ENCODE measurements around the gene MRPS34.
"Not testable (repeated sequence)": the region's sequence is repeated elsewhere in the genome, so short reads cannot be mapped to it uniquely, and the experiment has no call there.

MRPS34 gene

DNA sequence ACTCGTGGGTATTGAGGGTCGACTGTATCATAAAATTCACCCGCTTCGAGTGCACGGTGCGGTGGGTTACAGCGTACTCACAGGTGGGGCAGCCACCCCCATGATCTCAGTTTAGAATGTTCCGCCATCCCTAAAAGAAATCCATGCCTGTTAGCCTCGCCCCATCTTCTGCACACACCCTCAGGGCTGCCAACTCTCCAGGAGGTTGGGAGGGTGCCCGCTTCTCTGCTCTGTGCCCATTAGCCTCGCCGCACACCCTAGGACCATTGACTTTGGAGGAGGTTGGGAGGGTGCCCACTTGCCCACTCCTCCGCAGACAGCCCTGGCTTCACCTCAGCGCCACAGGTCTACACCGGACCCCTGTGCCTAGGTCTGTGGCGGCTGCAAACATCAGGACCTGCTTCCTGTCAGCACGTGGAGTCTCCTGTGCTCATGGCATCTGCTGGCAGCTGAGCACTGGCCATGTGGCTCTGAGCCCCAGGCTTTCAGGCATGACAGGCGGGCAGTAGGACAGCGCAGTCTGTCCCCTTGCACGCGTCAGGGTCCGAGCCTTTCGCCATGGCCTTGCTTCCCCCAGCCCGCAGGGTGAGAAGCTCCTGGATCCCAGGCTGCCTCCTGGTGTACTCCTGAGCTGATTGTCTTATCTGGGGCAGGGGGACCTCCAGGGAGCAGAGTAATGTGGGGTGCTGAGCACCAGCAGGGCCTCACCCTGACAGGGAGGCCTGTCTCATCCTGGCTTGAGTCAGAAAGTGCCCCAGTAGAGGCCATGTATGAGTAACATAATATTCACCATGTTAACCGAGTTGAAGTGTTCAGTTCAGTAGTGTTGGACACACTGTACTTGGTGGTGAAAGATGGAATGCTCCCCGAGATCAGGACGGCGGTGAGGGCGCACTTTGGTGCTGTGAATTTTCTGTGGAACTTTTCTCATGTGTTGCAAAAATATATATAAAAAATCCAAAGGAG lies 23.5 kb downstream of the MRPS34 start:
- no peak for DNase-seq (ENCODE audit: low read depth)

- DNase-seq (ENCODE audit: low read depth): no peak
Measured at GRCh38 chr16:1747934-1748333, 25.0 kb downstream of the MRPS34 start.

DNA sequence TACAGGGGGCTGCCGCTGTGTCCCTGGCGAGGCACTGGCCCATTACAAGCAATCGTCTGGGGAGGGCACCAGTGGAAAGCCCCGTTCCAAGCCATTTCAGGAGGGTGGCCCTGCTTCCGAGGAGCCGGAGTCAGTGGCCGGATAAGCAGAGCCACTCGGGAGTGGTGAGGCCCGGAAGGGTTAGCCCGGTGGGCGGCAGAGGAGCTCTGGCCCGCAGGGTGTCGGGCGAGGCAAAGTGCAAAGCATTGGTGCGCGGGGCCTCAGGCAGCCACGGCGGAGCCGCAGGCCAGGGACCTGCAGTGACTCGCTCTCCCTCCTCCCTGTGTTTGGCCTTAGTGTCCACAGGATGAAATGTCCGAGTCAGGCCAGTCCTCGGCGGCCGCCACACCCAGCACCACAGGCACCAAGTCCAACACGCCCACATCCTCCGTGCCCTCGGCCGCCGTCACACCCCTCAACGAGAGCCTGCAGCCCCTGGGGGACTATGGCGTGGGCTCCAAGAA lies 26.2 kb downstream of the MRPS34 start:
- DNase-seq (ENCODE audit: low read depth): peak; percentile 58

DNA sequence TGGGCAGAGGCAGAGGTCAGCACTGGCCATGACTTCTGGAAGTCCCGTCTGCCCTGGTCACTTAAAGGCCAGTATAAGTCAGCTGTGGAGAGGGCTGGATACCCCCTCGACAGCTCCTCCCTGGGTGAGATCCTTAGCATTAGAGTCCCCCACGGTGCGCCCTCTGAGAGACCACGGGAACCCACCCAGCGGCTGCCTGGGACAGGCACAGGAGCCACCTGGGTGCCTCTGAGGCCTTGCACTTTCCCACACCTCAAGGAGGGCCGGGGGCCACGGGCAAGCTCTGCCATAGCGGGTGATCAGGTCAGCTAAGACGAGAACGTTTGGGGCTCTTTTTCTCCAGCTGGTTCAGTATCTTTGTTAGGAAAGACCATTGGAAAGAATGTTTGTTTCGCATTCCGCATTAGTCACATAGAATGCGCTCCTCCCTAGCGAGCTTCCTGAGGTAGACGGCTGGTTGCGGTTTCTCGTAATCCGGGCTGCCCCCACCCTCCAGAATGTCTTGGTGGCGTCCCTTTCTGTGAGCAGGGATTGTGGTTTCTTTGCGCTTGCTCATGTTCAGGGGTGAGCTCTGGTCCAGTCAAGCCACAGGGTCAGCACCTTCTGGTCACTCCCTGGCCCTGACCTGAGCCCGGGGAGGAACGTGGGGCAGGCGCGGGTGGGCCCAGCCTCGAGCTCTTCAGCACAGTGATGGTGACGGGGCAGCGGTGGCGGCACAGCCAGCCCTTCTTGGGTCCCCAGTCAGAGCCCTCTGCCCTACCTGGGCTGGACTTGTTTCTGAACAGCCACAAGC lies 26.8 kb downstream of the MRPS34 start:
- DNase-seq (ENCODE audit: low read depth): peak; percentile 88

DNA sequence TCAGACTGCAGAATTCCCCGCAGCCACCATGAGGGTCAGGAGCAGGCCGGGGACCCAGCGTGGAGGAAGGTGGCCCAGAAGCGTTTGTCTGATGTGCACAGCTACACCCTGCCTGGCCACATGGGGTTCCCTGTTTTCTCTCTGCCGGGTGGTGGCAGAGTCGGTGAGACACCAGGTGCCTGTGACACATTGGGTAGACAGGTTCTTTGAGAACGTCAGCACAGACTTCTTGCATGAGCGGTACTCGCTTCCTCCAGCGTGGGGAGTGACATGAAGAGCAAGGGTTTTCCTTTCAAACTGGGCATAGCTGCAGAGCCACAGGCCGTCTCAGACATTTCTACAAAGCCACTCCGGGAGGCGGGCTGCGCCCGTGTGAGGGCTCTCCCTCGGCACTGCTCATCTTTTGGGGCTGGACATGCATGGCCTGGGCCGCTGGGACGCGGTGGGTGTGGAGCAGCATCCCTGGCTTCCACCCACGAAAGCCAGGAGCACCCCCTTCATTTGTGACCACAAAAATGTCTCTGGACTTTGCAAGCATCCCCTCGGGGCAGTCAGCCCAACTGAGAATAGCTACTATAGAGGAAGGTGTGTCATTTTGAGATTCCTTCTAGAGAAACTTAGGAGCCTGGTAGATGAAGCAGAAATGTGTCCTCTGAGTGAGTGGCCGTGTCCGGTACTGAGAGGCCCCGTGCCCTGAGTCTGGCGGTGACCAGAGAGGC lies 27.6 kb downstream of the MRPS34 start:
- peak; percentile 96 for DNase-seq (ENCODE audit: low read depth)

DNA sequence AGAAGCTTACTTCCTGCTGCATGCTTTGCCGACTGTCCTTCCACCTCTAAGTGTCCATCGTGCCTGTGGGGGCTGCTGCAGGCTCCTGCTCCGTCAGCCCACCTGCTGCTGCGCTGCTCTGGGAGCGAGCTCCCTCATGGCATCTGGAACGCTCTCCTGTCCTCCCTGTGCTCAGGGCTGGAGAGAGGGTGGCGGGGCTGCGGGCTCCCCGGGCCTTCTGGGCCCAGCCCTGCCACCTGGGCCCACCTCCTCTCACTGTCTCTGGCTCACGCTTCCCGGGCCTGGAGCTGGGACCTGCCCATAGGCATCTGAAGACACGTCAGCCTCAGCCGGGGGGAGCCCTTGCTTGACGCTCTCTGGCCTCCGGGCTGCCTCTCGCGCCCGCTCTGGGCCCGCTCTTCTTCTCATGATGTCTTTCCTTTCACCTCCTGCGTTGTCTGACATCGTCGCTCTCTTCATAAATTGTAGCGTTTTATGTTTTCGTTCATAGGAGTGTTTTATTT lies 28.5 kb downstream of the MRPS34 start:
- no peak for DNase-seq (ENCODE audit: low read depth)

DNA sequence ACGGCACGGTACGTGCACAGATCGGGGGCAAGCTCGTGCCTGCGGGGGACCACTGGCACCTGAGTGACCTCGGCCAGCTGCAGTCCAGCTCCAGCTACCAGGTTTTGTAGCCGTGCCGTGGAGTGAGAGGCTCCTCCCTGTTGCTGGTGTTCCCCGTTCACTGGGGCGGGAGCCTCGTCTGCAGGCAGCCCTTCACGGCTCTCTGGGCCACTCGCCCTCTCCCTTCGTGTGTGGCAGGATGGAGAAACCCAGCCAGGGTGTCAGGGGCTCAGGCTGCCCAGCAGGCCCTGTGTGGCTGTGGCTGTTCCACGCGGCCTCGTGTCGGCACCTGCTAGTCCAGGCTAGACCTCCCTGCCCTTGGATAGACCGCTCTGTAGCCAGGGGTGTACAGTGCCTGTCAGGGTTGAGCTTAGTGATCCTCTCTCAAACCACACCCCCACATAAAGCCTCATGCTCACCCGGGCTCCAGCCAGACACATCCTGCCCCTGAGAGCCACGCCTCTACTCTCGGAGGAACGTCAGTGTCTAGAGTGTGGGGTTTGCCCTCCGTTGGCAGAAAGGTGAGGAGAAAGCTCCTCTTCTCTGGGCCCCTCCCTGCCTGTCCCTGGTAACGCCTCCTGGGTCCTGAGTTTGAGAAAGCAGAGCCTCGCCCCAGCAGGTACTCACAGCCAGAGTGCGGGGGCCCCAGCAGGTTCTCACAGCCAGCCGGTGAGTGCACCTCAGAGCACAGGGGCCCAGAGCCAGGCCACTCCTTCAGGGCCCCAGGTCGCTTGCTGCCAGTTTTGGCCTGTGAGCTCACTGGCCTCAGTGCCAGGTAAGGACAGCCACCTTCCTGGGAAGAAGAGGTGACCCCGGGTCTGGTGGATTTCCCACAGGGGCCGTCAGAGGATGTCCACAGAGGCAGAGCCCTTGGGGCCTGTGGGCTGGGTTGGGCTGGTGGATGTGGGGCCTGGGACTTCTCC lies 29.3 kb downstream of the MRPS34 start:
- no peak for DNase-seq (ENCODE audit: low read depth)

- no peak for DNase-seq (ENCODE audit: low read depth)
Measured at GRCh38 chr16:1741553-1742165, 31.3 kb downstream of the MRPS34 start.

DNA sequence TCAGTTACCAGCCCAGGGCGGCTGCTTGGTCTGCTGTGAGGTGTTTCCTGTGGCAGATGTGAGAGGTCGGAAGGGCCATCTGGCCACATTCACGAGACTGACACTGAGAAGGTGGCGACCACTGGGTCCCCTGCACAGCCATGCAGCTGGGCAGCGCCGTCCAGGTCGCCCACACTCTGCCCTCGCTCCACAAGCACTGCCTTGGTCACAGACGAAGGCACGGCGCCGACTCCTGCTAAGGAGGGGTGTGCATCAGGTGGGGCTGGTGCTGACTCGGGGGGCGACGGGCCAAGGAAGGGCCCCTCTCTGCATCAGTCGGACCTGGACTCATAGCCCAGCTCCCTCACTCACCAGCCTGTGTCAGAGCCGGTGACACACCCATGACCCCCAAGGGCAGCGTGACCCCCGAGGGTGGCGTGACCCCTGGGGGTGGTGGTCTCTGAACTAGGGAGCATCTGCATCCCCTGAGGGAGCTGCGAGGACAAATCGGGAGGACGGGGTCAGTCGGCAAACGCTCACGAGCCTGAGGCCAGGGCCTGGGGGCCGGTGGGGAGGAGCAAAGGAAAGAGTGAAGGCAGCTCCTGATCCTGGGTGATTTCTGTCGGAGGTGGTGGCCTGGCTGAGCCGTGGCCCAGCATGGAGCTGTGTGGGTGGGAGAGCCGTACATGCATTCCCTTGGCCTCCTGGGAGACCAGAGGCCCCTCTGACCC lies 32.0 kb downstream of the MRPS34 start:
- DNase-seq (ENCODE audit: low read depth): no peak

- no peak for DNase-seq (ENCODE audit: low read depth)
Measured at GRCh38 chr16:1740234-1740633, 32.7 kb downstream of the MRPS34 start.

DNA sequence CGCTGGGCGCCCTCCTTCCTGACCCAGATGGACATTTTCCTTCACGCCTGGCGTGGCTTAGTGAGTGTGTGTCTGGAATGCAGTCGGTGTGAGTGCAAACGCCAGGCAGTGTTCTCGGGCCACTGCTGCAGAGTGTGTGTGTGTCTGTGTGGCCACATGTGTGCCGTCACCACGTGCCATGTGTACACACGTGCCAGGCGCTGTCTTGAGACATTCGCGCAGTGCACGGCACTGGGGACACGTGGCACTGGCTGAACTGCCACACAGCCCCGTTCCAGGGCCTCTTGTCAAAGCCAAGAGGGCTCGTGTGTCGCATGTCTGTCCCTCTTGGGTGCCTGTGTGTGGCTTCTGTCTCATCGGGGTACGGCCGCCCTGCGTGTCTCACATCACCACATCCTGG lies 38.1 kb downstream of the MRPS34 start:
- DNase-seq (ENCODE audit: low read depth): no peak

DNA sequence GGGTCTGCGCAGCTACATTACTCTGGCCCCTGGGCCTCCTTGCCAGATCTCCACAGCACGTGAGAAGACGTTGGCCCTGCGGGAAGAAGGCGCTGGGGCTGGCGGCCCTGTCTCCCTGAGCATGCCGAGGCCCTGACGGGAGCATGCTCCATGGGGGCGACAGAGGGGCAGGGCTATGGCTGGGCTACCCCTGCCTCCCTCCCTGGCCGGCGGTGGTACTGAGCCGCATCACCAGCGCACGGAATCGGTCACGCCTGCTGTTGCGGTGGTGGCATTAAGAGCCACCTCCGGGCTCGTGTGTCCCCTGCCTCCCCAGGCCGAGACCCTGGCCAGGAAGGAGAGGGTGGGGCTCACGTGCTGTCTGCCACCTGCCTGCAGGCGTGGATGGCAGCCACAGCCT lies 38.8 kb downstream of the MRPS34 start:
- no peak for DNase-seq (ENCODE audit: low read depth)

DNA sequence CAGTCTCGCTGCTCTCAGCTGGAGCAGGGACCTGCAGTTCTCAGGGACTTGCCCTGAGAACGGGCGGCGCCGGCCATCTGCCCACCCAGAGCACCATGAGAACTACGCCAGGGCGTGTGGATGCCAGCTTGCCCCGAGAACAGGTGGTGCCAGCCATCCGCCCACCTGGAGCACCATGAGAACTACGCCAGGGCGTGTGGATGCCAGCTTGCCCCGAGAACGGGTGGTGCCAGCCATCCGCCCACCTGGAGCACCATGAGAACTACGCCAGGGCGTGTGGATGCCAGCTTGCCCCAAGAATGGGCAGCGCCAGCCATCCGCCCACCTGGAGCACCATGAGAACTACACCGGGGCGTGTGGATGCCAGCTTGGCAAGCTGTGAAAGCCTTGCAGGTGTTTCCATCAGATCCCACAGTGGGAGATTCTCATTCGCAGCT lies 40.4 kb downstream of the MRPS34 start:
- not testable (repeated sequence) for DNase-seq (ENCODE audit: low read depth)

- no peak for DNase-seq (ENCODE audit: low read depth)
Measured at GRCh38 chr16:1732071-1732470, 40.9 kb downstream of the MRPS34 start.

GRCh38 chr16:1731603-1732002 lies 41.3 kb downstream of the MRPS34 start:
- no peak for DNase-seq (ENCODE audit: low read depth)

GRCh38 chr16:1731073-1731472 lies 41.9 kb downstream of the MRPS34 start:
- no peak for DNase-seq (ENCODE audit: low read depth)

DNA sequence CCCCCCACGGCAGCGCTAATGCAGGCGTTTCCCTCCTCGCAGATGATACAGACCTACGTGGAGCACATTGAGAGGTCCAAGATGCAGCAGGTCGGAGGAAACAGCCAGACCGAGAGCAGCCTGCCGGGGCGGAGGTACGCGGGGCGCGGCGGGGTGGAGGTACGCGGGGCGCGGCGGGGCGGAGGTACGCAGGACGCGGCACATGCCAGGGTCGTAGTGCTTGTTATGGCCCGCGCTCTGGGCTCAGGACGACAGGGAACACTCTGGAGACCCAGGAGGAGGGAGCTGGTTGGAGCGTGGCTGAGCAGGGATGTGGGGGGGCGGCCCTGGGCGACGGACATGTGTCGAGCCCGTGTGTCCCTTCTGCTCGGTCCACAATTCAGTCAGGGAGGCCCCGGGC lies 43.5 kb downstream of the MRPS34 start:
- no peak for DNase-seq (ENCODE audit: low read depth)

- DNase-seq (ENCODE audit: low read depth): no peak
Measured at GRCh38 chr16:1729026-1729425, 43.9 kb downstream of the MRPS34 start.

Measured in EH (cell line).